ENCODE data around the gene MMP28. TPM values are rescaled to one million over a fixed set of nuclear protein-coding genes. Genes with fewer than 3 reads are reported as not detected.

The MMP28 gene
- polyA plus RNA-seq, 2 of the 4 experiments (the other 2 are of a cell fraction), result 6.6 to 6.7 TPM

DNA sequence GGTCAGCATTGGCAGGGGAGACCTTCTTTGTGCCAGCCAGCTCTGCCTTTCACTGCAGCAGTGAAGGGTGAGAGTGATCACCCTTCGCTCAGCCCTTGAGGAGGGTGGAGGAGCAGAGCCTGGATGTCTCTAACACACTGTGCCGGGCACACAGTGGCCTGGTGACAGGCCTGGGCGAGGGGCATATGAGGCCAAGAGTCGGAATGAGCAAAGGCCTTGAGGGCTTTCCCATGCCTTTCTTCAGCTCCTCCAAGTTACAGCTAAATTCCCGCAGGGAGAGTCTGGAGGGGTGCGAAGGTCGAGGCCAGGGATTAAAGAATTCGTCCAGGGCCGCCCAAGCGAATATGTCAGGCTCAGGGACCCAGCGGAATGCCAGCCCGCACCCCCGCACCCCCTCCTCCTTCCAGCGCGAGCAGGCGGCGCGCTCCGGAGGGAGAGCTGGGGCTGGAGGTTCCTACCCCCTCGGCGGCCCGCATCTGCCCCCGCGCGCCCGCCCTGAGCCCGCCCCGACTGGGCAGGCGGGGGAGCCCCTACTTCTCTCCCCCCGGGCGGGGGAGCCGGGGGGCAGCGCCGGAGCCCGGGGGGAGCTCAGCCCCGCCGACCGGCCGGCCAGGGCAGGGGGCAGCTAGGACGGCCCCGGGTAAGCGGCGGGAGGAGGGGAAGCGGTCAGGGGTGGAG lies 64.1 kb downstream of the MMP28 start, which contains the start of gene RASL10B:
RASL10B (plus strand) TSS at position 401 of the 678 bp plus-strand sequence. CDS start 3,546 bp downstream, outside the sequence.
- ATAC-seq (peak; percentile 37 to 59; a peak in 4 of 6 replicates), FAIRE-seq (no peak), DNase-seq (ENCODE audit: low read depth in 1 of 2, low spot score in 1 of 2) (no peak)
- ChIA-PET CTCF (interaction anchor here (1.3 to 27.6 kb wide), 5 partner anchors 9 to 119 kb away, joined by 7 to 377 read pairs (median 12); partner anchors contain the start of gene GAS2L2), POLR2A (no interaction called here)
- H3K9me3 ChIP-seq, result no peaks in the 10 kb centered on the region
- H3K4me2 ChIP-seq, result peak within 1 kb of the TSS; percentile 72
- WGBS (ENCODE audit: missing lambda C conversion rate), result 63% methylated on average over 8 of the region's 44 CpGs
- no peaks in the 10 kb centered on the region for H3K4me1 ChIP-seq
- peak within 1 kb of the TSS; percentile 31 to 82; a peak in 4 of 6 replicates for H3K27ac ChIP-seq
- TF ChIP-seq RAD21 (conservative IDR thresholded peaks at IDR 0.05 in 1 of 2, IDR thresholded peaks at IDR 0.05 in 1 of 2) (no peak), ESRRA (IDR thresholded peaks at IDR 0.05; ENCODE audit: borderline replicate concordance, low read length) (no peak), KDM5A (IDR thresholded peaks at IDR 0.05) (no peak), ZSCAN20 (CRISPR knock-in tag; IDR thresholded peaks at IDR 0.05) (no peak), TFCP2L1 (CRISPR knock-in tag; IDR thresholded peaks at IDR 0.05) (no peak), HDAC2 (IDR thresholded peaks at IDR 0.05) (no peak), RNF2 (IDR thresholded peaks at IDR 0.05; ENCODE audit: borderline replicate concordance, low read depth) (no peak), ELK1 (IDR thresholded peaks at IDR 0.05; ENCODE audit: low read depth, low read length) (no peak), EHF (CRISPR knock-in tag; IDR thresholded peaks at IDR 0.05) (no peak)
- peak within 1 kb of the TSS; percentile 43 for H3K4me3 ChIP-seq

GRCh38 chr17:35730400-35731005 lies 64.9 kb downstream of the MMP28 start:
- DNase-seq (ENCODE audit: low read depth in 1 of 2, low spot score in 1 of 2) (no peak), FAIRE-seq (no peak), ATAC-seq (no peak)
- 90% methylated on average over 10 of the region's 10 CpGs for WGBS (ENCODE audit: missing lambda C conversion rate)
- ChIA-PET CTCF (interaction anchor here (1.3 to 27.6 kb wide), 7 partner anchors 9 to 119 kb away, joined by 3 to 377 read pairs (median 8); partner anchors contain the start of gene GAS2L2), POLR2A (no interaction called here)
- no peak overlapping the region for H3K4me3 ChIP-seq
- H3K4me1 ChIP-seq, result 0 out of 3 replicates have a peak, but pooled peaks cover 4% of the 10 kb centered on the region
- no peak overlapping the region for H3K27ac ChIP-seq
- no peak overlapping the region for H3K4me2 ChIP-seq
- H3K9me3 ChIP-seq, result no peaks in the 10 kb centered on the region
- TF ChIP-seq ZSCAN20 (CRISPR knock-in tag; IDR thresholded peaks at IDR 0.05), result no peak
- TF ChIP-seq CHD2 (IDR thresholded peaks at IDR 0.05; ENCODE audit: low read length, partially characterized antibody), result no peak
- TF ChIP-seq ZFP36 (IDR thresholded peaks at IDR 0.05; ENCODE audit: borderline replicate concordance, partially characterized antibody), result no peak
- no peak for TF ChIP-seq FOSB (CRISPR knock-in tag; IDR thresholded peaks at IDR 0.05)
- TF ChIP-seq FOXS1 (CRISPR knock-in tag; IDR thresholded peaks at IDR 0.05), result no peak
- no peak for TF ChIP-seq NFE2L2 (conservative IDR thresholded peaks at IDR 0.05; ENCODE audit: low read length)
- no peak for TF ChIP-seq JUN (IDR thresholded peaks at IDR 0.05)
- no peak for TF ChIP-seq ESRRA (IDR thresholded peaks at IDR 0.05; ENCODE audit: borderline replicate concordance, low read length)
- no peak for TF ChIP-seq PHF8 (IDR thresholded peaks at IDR 0.05; ENCODE audit: borderline replicate concordance, low read depth)

- H3K27ac ChIP-seq, result no peak overlapping the region
- no peak for FAIRE-seq
- POLR2A ChIA-PET, result no interaction called here
- DNase-seq (ENCODE audit: low read depth in 1 of 2, low spot score in 1 of 2), result no peak
- no peaks in the 10 kb centered on the region for H3K9me3 ChIP-seq
- CTCF ChIA-PET, result interaction anchor here (0.8 to 27.6 kb wide), 4 partner anchors 16 to 81 kb away, joined by 3 to 377 read pairs (median 10); partner anchors contain the start of gene GAS2L2
- TF ChIP-seq ZC3H11A (IDR thresholded peaks at IDR 0.05) (no peak), HOXB5 (CRISPR knock-in tag; IDR thresholded peaks at IDR 0.05) (no peak), JUNB (IDR thresholded peaks at IDR 0.05) (no peak), FOXS1 (CRISPR knock-in tag; IDR thresholded peaks at IDR 0.05) (no peak)
- H3K4me3 ChIP-seq, result no peak overlapping the region
- 0 out of 3 replicates have a peak, but pooled peaks cover 4% of the 10 kb centered on the region for H3K4me1 ChIP-seq
- H3K4me2 ChIP-seq, result no peak overlapping the region
- 86% methylated on average over 4 of the region's 4 CpGs for WGBS (ENCODE audit: missing lambda C conversion rate)
- no peak for ATAC-seq
Observed at GRCh38 chr17:35729405-35729833, 66.0 kb downstream of the MMP28 start.

Measured in A549 (cell line).